RWPE1 (cell line): ENCODE results near the gene TCEAL7.
"Not testable (repeated sequence)": the region's sequence is repeated elsewhere in the genome, so short reads cannot be mapped to it uniquely, and the experiment has no call there.

Source experiments
- CTCF ChIA-PET: fragments of 350-600 bp; sonication (Branson Sonifier 250); formaldehyde crosslinking; extraction: SDS; loops from one replicate; lab custom pipeline; 2021; lab: Yijun Ruan, JAX
- POLR2A ChIA-PET: fragments of 400-600 bp; formaldehyde crosslinking; extraction: SDS; loops from one replicate; lab custom pipeline; 2020; ENCODE audit warnings: antibody characterized with exemption; ENCODE audit not compliant: low non-redundant PET; lab: Yijun Ruan, JAX
- DNase-seq: peaks from one replicate; pipeline ENCODE4 v3.0.0; 2012; ENCODE audit warnings: low spot score
- H3K27ac ChIP-seq: fragments of 450-650 bp; 2 replicates; pipeline ENCODE4 v1.5.1; 2017
- CTCF ChIP-seq: fragments of 450-650 bp; conservative IDR thresholded peaks from 2 replicates; pipeline ENCODE4 v1.5.1; 2017; ENCODE audit warnings: low read depth, mild to moderate bottlenecking

The TCEAL7 gene

GRCh38 chrX:103356130-103356798, 26.2 kb downstream of the TCEAL7 start, which contains the start of gene TCEAL9:
TSS of gene TCEAL9 (plus strand) at chrX:103356506. CDS start at chrX:103357685, 1,179 bp downstream.
- ChIA-PET CTCF (interaction anchor here (0.6 kb wide), 1 partner anchor 42 kb away, joined by 3 read pairs; no protein-coding TSS in a partner anchor), POLR2A (no interaction called here)
- DNase-seq = no peak
- TF ChIP-seq CTCF = no peak
- peak within 1 kb of the TSS; percentile 79 for H3K27ac ChIP-seq

- ChIA-PET POLR2A (no interaction called here), CTCF (interaction anchor here (0.7 kb wide), 1 partner anchor 146 kb away, joined by 3 read pairs; no protein-coding TSS in a partner anchor)
- DNase-seq = no peak
- peak overlapping the region; percentile 79 for H3K27ac ChIP-seq
- TF ChIP-seq CTCF = no peak
These were observed 26.8 kb downstream of the TCEAL7 start for GRCh38 chrX:103356858-103357257.

- no peak for DNase-seq
- no peak for TF ChIP-seq CTCF
- ChIA-PET CTCF (no interaction called here), POLR2A (no interaction called here)
- H3K27ac ChIP-seq = no peak overlapping the region
These were observed 27.8 kb downstream of the TCEAL7 start for GRCh38 chrX:103357871-103358270.

- H3K27ac ChIP-seq, DNase-seq, CTCF ChIA-PET: not testable (repeated sequence)
- POLR2A ChIA-PET = interaction anchor here (0.7 kb wide), 1 partner anchor 409 kb away, joined by 5 read pairs; no protein-coding TSS in a partner anchor
These were observed 29.6 kb downstream of the TCEAL7 start for GRCh38 chrX:103359605-103360004.

GRCh38 chrX:103360092-103360491, 30.1 kb downstream of the TCEAL7 start:
- POLR2A ChIA-PET = no interaction called here

GRCh38 chrX:103360916-103361315, 30.9 kb downstream of the TCEAL7 start:
- H3K27ac ChIP-seq = no peak overlapping the region
- ChIA-PET POLR2A (no interaction called here), CTCF (no interaction called here)
- DNase-seq = no peak
- no peak for TF ChIP-seq CTCF

More at GRCh38 chrX:103360092-103360491, 30.1 kb downstream of the TCEAL7 start:
- CTCF ChIA-PET = no interaction called here
- H3K27ac ChIP-seq = no peak overlapping the region
- DNase-seq = no peak
- TF ChIP-seq CTCF = no peak

- no peak for TF ChIP-seq CTCF
- no peak overlapping the region for H3K27ac ChIP-seq
- DNase-seq = no peak
- ChIA-PET CTCF (no interaction called here), POLR2A (no interaction called here)
These were observed 31.8 kb downstream of the TCEAL7 start for GRCh38 chrX:103361798-103362197.
